Retinal pigment epithelial cell (primary cell): ENCODE measurements around the gene RMI2.
"Not testable (repeated sequence)": the region's sequence is repeated elsewhere in the genome, so short reads cannot be mapped to it uniquely, and the experiment has no call there.

ENCODE experiments used
- DNase-seq: peaks from one replicate; pipeline ENCODE4 v3.0.0-alpha.2; 2010; ENCODE audit warnings: low read depth
- H3K4me3 ChIP-seq: 2 replicates; pipeline ENCODE4 v1.5.1; 2011; ENCODE audit warnings: mild to moderate bottlenecking, low read length, control low read depth, moderate library complexity
- CTCF ChIP-seq: conservative IDR thresholded peaks from 2 replicates; pipeline ENCODE4 v1.5.1; 2011; ENCODE audit warnings: low read depth, low read length, control low read depth, inconsistent platforms

The RMI2 gene

GRCh38 chr16:11345040-11345862, at the start of gene RMI2:
Gene RMI2 (plus strand): TSS chr16:11345459. CDS start chr16:11345472, 13 bp downstream.
- TF ChIP-seq CTCF = no peak
- DNase-seq = no peak
- H3K4me3 ChIP-seq = peak within 1 kb of the TSS; percentile 68

- TF ChIP-seq CTCF = no peak
- DNase-seq = no peak
- H3K4me3 ChIP-seq = no peak overlapping the region
Measured at GRCh38 chr16:11295672-11296071, 49.6 kb upstream of the RMI2 start.

- no peak for DNase-seq
- H3K4me3 ChIP-seq = no peak overlapping the region
- TF ChIP-seq CTCF = no peak
Measured at GRCh38 chr16:11296351-11296705, 48.9 kb upstream of the RMI2 start.

GRCh38 chr16:11296706-11297491, 48.4 kb upstream of the RMI2 start:
- no peak for TF ChIP-seq CTCF
- no peak for DNase-seq
- H3K4me3 ChIP-seq = no peak overlapping the region

- DNase-seq = peak; percentile 63
- H3K4me3 ChIP-seq = no peak overlapping the region
- TF ChIP-seq CTCF = peak; percentile 29
Measured at GRCh38 chr16:11297492-11298142, 47.6 kb upstream of the RMI2 start.

- no peak overlapping the region for H3K4me3 ChIP-seq
- no peak for DNase-seq
- TF ChIP-seq CTCF = no peak
Measured at GRCh38 chr16:11298143-11298900, 46.9 kb upstream of the RMI2 start.

- DNase-seq, H3K4me3 ChIP-seq: not testable (repeated sequence)
Measured at GRCh38 chr16:11298950-11299547, 46.2 kb upstream of the RMI2 start.
